Smooth muscle cell (in vitro differentiated cells): ENCODE measurements around the gene ABRAXAS1. TPM values are rescaled to one million over a fixed set of nuclear protein-coding genes. Genes with fewer than 3 reads are reported as not detected.
A peak's percentile ranks its signal among the peaks of the same experiment; 100 is the strongest.

Experiments used
- DNase-seq: peaks from one replicate; lab custom pipeline; 2025; ENCODE audit not compliant: unreplicated experiment; lab: John Stamatoyannopoulos, UW
- H2AFZ ChIP-seq: fragments of 200-600 bp; sonication (generic); 2 replicates; pipeline ENCODE4 v1.6.0; 2016; ENCODE audit warnings: antibody characterized with exemption, low read depth, mild to moderate bottlenecking
- H3F3A ChIP-seq: fragments of 200-600 bp; sonication (generic); 2 replicates; pipeline ENCODE4 v1.6.0; 2017; ENCODE audit warnings: antibody characterized with exemption, low read depth
- H3K27ac ChIP-seq: fragments of 200-600 bp; sonication (generic); 2 replicates; pipeline ENCODE4 v1.5.1; 2016; ENCODE audit warnings: low read depth, mild to moderate bottlenecking
- H3K27me3 ChIP-seq: fragments of 200-600 bp; sonication (generic); 2 replicates; pipeline ENCODE4 v1.6.1; 2016; ENCODE audit warnings: low read depth, mild to moderate bottlenecking
- H3K36me3 ChIP-seq: fragments of 200-600 bp; sonication (generic); 2 replicates; pipeline ENCODE4 v1.5.1; 2016; ENCODE audit warnings: low read depth
- H3K4me1 ChIP-seq: fragments of 200-600 bp; sonication (generic); 2 replicates; pipeline ENCODE4 v1.5.1; 2016; ENCODE audit warnings: low read depth
- H3K4me2 ChIP-seq: fragments of 200-600 bp; sonication (generic); 2 replicates; pipeline ENCODE4 v1.6.0; 2016; ENCODE audit warnings: mild to moderate bottlenecking
- H3K4me3 ChIP-seq: fragments of 200-600 bp; sonication (generic); 2 replicates; pipeline ENCODE4 v1.5.1; 2016; ENCODE audit warnings: mild to moderate bottlenecking
- H3K79me2 ChIP-seq: fragments of 200-600 bp; sonication (generic); 2 replicates; pipeline ENCODE4 v1.6.0; 2016; ENCODE audit warnings: low read depth, mild to moderate bottlenecking
- H3K9ac ChIP-seq: fragments of 200-600 bp; sonication (generic); 2 replicates; pipeline ENCODE4 v1.6.0; 2016; ENCODE audit warnings: low read depth
- H3K9me3 ChIP-seq: fragments of 200-600 bp; sonication (generic); replicated peaks from 2 replicates; pipeline ENCODE4 v1.5.1; 2016; ENCODE audit warnings: low read depth
- H4K20me1 ChIP-seq: fragments of 200-600 bp; sonication (generic); 2 replicates; pipeline ENCODE4 v1.6.0; 2016; ENCODE audit warnings: low read depth
- WGBS: methylation state at CpG from one replicate; pipeline ENCODE4 v1.1.7; 2016; ENCODE audit warnings: low lambda C conversion rate; 5-methylcytosine and 5-hydroxymethylcytosine counted together
- polyA plus RNA-seq: library from polyadenylated mRNA; unstranded; fragments of >200 nt; fragmentation: Nextera tagmentation; extraction: Ambion mirVana; gene quantifications from 2 replicates; pipeline ENCODE4 v1.2.1, GENCODE V29; 2016
- total RNA-seq: library from RNA; depleted of rRNA; stranded (reverse); fragments of >200 nt; gene quantifications from 2 replicates; pipeline ENCODE4 v1.2.3, GENCODE V29; 2014
- TF ChIP-seq, protein P1 (sequence below): fragments of 200-600 bp; sonication (generic); IDR thresholded peaks from 2 replicates; pipeline ENCODE4 v1.5.1; 2017; ENCODE audit warnings: borderline replicate concordance, mild to moderate bottlenecking, antibody characterized with exemption; ENCODE audit not compliant: insufficient read depth, poor library complexity, severe bottlenecking

The ABRAXAS1 gene
- total and polyA plus RNA-seq, 2 experiments from 2014 or later: 2.5 to 10.1 TPM

DNA sequence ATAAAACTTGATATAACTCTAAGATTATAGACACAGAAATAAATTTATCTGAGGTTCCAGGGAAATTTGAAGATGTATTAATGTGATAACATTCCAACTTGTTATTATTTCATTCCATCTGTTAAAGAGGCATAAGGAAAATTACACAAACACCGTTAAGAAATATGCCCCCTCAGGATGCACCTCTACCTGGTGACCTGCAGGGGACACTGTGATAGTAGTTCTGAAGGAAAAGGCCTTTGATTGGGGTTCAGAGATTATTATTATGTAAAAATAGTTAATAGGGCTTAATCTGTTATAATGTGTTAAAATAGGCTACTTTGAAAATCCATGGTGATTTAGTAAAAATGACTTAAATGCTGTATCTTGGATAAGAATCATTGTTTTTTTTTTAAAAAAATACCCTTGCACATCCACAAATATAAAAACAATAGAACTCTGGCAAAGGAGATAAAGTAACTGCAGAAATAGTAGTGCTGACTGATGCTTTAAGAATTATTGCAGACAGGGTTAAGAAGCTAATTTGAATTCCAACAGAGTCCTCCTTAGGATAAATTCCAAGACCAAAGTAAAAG is 6.1 kb upstream of the ABRAXAS1 start:
- Histone ChIP-seq H3K4me2 (no peak overlapping the region), H3F3A (no peaks in the 10 kb centered on the region), H3K27me3 (no peaks in the 10 kb centered on the region), H3K36me3 (no peaks in the 10 kb centered on the region), H3K79me2 (no peaks in the 10 kb centered on the region), H3K4me1 (no peaks in the 10 kb centered on the region), H3K9ac (no peak overlapping the region), H3K27ac (no peak overlapping the region), H3K9me3 (no peaks in the 10 kb centered on the region), H4K20me1 (no peaks in the 10 kb centered on the region), H3K4me3 (no peak overlapping the region), H2AFZ (no peak overlapping the region)
- TF ChIP-seq, protein P1, sequence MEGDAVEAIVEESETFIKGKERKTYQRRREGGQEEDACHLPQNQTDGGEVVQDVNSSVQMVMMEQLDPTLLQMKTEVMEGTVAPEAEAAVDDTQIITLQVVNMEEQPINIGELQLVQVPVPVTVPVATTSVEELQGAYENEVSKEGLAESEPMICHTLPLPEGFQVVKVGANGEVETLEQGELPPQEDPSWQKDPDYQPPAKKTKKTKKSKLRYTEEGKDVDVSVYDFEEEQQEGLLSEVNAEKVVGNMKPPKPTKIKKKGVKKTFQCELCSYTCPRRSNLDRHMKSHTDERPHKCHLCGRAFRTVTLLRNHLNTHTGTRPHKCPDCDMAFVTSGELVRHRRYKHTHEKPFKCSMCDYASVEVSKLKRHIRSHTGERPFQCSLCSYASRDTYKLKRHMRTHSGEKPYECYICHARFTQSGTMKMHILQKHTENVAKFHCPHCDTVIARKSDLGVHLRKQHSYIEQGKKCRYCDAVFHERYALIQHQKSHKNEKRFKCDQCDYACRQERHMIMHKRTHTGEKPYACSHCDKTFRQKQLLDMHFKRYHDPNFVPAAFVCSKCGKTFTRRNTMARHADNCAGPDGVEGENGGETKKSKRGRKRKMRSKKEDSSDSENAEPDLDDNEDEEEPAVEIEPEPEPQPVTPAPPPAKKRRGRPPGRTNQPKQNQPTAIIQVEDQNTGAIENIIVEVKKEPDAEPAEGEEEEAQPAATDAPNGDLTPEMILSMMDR: peak; percentile 59
- WGBS: 27% methylated on average over 1 of the region's 1 CpG
- DNase-seq: no peak

DNA sequence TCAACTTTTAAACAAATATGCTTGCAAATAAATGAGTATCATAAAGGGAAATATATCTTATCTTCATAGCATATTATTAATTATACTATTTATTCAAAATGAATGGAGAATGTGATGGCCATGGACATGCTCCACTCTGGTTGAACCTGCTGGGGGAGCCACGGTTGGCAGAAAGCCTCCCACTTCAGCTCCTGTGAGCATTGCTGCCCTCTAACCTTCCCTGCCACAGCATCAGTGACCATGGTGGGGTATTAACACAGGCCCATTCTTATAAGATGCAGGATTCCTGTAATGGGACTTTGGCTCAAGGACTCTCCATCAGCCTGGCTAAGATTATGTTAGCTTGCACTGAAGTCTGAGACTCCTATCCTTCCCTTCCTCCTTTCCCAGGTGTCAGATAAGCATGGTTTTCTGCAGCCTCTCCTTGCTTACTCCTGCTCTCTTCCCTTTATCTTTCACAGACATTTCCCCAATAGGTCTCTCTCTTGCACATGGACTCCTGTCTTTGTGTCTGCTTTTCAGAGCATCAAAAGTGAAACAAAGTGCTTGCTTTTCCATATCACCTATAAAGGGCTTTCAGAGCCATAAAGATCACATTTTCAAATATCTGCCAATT is 4.9 kb upstream of the ABRAXAS1 start:
- H3K36me3 ChIP-seq: no peaks in the 10 kb centered on the region
- TF ChIP-seq, protein P1: no peak
- WGBS: 44% methylated on average over 1 of the region's 1 CpG
- no peak overlapping the region for H2AFZ ChIP-seq
- DNase-seq: no peak
- no peak overlapping the region for H3K4me3 ChIP-seq
- H4K20me1 ChIP-seq: no peaks in the 10 kb centered on the region
- no peak overlapping the region for H3K4me2 ChIP-seq
- peaks cover 4% of the 10 kb centered on the region for H3F3A ChIP-seq
- H3K27me3 ChIP-seq: no peaks in the 10 kb centered on the region
- no peak overlapping the region for H3K27ac ChIP-seq
- peaks cover 6% of the 10 kb centered on the region for H3K4me1 ChIP-seq
- no peaks in the 10 kb centered on the region for H3K79me2 ChIP-seq
- H3K9me3 ChIP-seq: no peaks in the 10 kb centered on the region
- no peak overlapping the region for H3K9ac ChIP-seq

DNA sequence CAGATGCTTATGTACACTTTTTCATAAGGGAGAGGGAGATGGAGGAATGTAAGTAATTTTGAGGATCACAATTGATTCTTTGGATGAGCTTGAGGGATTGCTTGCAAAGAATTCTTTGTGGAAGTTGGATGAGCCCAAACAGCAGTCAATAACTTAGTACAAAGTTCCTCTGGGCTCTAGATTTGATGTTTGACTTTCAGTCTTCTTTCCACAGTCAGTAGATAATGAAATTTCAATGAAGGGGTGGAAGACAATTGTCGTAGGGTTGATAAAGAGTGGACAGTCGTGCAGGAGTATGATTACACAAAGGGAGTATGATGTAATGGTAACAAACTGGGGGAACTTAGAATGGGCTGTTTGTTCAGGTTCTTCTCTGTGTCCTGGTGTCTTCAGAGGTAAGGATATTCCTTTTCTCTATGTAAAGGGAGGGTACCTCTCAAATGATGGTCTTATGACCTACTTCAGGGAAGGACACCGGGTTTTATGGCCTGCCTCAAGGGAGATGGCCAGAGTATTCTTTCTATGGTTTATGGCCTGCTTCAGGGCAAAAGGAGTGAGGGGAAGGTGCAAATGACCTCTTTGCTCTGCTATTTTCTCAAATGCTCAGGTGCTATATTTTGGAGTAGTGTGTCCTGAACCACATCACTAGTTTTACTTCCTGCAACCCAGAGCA is 1.7 kb upstream of the ABRAXAS1 start:
- H3K4me1 ChIP-seq: peaks cover 11% of the 10 kb centered on the region
- H3K4me3 ChIP-seq: no peak overlapping the region
- WGBS: 87% methylated on average over 3 of the region's 3 CpGs
- no peaks in the 10 kb centered on the region for H3K36me3 ChIP-seq
- H2AFZ ChIP-seq: no peak overlapping the region
- H3F3A ChIP-seq: peaks cover 4% of the 10 kb centered on the region
- no peaks in the 10 kb centered on the region for H3K79me2 ChIP-seq
- H4K20me1 ChIP-seq: no peaks in the 10 kb centered on the region
- H3K4me2 ChIP-seq: no peak overlapping the region
- H3K9ac ChIP-seq: no peak overlapping the region
- no peaks in the 10 kb centered on the region for H3K27me3 ChIP-seq
- TF ChIP-seq, protein P1: no peak
- DNase-seq: no peak
- H3K9me3 ChIP-seq: no peaks in the 10 kb centered on the region
- H3K27ac ChIP-seq: no peak overlapping the region

DNA sequence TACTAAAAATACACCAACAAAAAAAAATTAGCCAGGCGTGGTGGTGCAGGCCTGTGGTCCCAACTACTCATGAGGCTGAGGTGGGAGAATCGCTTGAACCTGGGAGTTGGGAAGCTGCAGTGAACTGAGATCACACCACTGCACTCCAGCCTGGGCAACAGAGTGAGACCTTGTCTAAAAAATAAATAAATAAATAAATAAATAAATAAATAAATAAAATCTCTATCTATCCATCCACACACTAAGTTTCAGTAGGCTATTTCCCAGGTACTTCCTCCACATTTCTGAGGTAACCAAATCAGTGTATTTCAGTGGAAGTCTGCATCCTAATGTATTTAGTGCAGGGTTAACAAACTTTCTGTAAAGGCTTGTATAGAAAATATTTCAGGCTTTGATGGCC is 10.9 kb downstream of the ABRAXAS1 start:
- no peaks in the 10 kb centered on the region for H3K79me2 ChIP-seq
- DNase-seq: no peak
- no peaks in the 10 kb centered on the region for H3K4me1 ChIP-seq
- no peaks in the 10 kb centered on the region for H3K9me3 ChIP-seq
- H3F3A ChIP-seq: no peaks in the 10 kb centered on the region
- H3K27me3 ChIP-seq: no peaks in the 10 kb centered on the region
- H3K9ac ChIP-seq: no peak overlapping the region
- H3K36me3 ChIP-seq: no peaks in the 10 kb centered on the region
- H3K4me2 ChIP-seq: no peak overlapping the region
- H3K4me3 ChIP-seq: no peak overlapping the region
- H3K27ac ChIP-seq: no peak overlapping the region
- no peak overlapping the region for H2AFZ ChIP-seq
- H4K20me1 ChIP-seq: no peaks in the 10 kb centered on the region
- 100% methylated on average over 2 of the region's 2 CpGs for WGBS
- TF ChIP-seq, protein P1: no peak
